Type B pancreatic cell (in vitro differentiated cells): Measurements from ENCODE around the gene VIPR2. TPM values are rescaled to one million over a fixed set of nuclear protein-coding genes. Genes with fewer than 3 reads are reported as not detected.
"Not testable (repeated sequence)": the region's sequence is repeated elsewhere in the genome, so short reads cannot be mapped to it uniquely, and the experiment has no call there.

Experiments
- DNase-seq: peaks from one replicate; pipeline ENCODE4 v3.0.0; 2021; ENCODE audit warnings: mixed read lengths; ENCODE audit not compliant: unreplicated experiment; ENCODE audit errors: extremely low spot score
- H3K27ac Mint-ChIP-seq: 2 replicates; pipeline ENCODE4 v1.8.0; 2021; ENCODE audit warnings: mild to moderate bottlenecking, mixed read lengths
- H3K27me3 Mint-ChIP-seq: 2 replicates; pipeline ENCODE4 v1.8.0; 2021; ENCODE audit warnings: mixed read lengths
- H3K36me3 Mint-ChIP-seq: 2 replicates; pipeline ENCODE4 v1.8.0; 2021; ENCODE audit warnings: mixed read lengths
- H3K4me1 Mint-ChIP-seq: one replicate; pipeline ENCODE4 v1.8.0; 2021; ENCODE audit warnings: mixed read lengths; ENCODE audit not compliant: unreplicated experiment
- H3K4me3 Mint-ChIP-seq: 2 replicates; pipeline ENCODE4 v1.8.0; 2021; ENCODE audit warnings: mild to moderate bottlenecking, mixed read lengths
- H3K9me3 Mint-ChIP-seq: 2 replicates; pipeline ENCODE4 v1.8.0; 2021; ENCODE audit warnings: mixed read lengths
- total RNA-seq: library from RNA; stranded (reverse); gene quantifications from 2 replicates; pipeline ENCODE4 v1.2.1, GENCODE V29; 2021; ENCODE audit warnings: low replicate concordance
- TF ChIP-seq, protein P1 (sequence below): fragments of 200-600 bp; sonication (generic); conservative IDR thresholded peaks from 2 replicates; pipeline ENCODE4 v1.5.0; 2021; ENCODE audit warnings: antibody characterized with exemption, mild to moderate bottlenecking

VIPR2 gene
- total RNA-seq, 1 donor from 2014 or later: 0.31 TPM

- H3K36me3 Mint-ChIP-seq: no peaks in the 10 kb centered on the region
- no peak for DNase-seq
- TF ChIP-seq, protein P1, sequence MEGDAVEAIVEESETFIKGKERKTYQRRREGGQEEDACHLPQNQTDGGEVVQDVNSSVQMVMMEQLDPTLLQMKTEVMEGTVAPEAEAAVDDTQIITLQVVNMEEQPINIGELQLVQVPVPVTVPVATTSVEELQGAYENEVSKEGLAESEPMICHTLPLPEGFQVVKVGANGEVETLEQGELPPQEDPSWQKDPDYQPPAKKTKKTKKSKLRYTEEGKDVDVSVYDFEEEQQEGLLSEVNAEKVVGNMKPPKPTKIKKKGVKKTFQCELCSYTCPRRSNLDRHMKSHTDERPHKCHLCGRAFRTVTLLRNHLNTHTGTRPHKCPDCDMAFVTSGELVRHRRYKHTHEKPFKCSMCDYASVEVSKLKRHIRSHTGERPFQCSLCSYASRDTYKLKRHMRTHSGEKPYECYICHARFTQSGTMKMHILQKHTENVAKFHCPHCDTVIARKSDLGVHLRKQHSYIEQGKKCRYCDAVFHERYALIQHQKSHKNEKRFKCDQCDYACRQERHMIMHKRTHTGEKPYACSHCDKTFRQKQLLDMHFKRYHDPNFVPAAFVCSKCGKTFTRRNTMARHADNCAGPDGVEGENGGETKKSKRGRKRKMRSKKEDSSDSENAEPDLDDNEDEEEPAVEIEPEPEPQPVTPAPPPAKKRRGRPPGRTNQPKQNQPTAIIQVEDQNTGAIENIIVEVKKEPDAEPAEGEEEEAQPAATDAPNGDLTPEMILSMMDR: no peak
- H3K9me3 Mint-ChIP-seq: no peaks in the 10 kb centered on the region
- no peak overlapping the region for H3K27ac Mint-ChIP-seq
- H3K4me1 Mint-ChIP-seq: peaks cover 9% of the 10 kb centered on the region
- H3K27me3 Mint-ChIP-seq: peaks cover 5% of the 10 kb centered on the region
- H3K4me3 Mint-ChIP-seq: no peak overlapping the region
These were observed 134.7 kb downstream of the VIPR2 start for GRCh38 chr7:159009951-159010350.

GRCh38 chr7:159008417-159008816 is 136.2 kb downstream of the VIPR2 start:
- no peak overlapping the region for H3K27ac Mint-ChIP-seq
- TF ChIP-seq, protein P1: no peak
- no peaks in the 10 kb centered on the region for H3K36me3 Mint-ChIP-seq
- no peaks in the 10 kb centered on the region for H3K9me3 Mint-ChIP-seq
- H3K27me3 Mint-ChIP-seq: peaks cover 5% of the 10 kb centered on the region
- no peak overlapping the region for H3K4me3 Mint-ChIP-seq
- DNase-seq: no peak
- H3K4me1 Mint-ChIP-seq: peaks cover 8% of the 10 kb centered on the region

GRCh38 chr7:159007996-159008389 is 136.7 kb downstream of the VIPR2 start:
- peaks cover 5% of the 10 kb centered on the region for H3K27me3 Mint-ChIP-seq
- TF ChIP-seq, protein P1: no peak
- peaks cover 8% of the 10 kb centered on the region for H3K4me1 Mint-ChIP-seq
- no peak overlapping the region for H3K4me3 Mint-ChIP-seq
- H3K27ac Mint-ChIP-seq: no peak overlapping the region
- no peaks in the 10 kb centered on the region for H3K9me3 Mint-ChIP-seq
- no peak for DNase-seq
- H3K36me3 Mint-ChIP-seq: no peaks in the 10 kb centered on the region

- H3K27ac Mint-ChIP-seq: no peak overlapping the region
- TF ChIP-seq, protein P1: no peak
- H3K4me3 Mint-ChIP-seq: no peak overlapping the region
- peaks cover 5% of the 10 kb centered on the region for H3K27me3 Mint-ChIP-seq
- H3K4me1 Mint-ChIP-seq: peaks cover 8% of the 10 kb centered on the region
- no peaks in the 10 kb centered on the region for H3K36me3 Mint-ChIP-seq
- H3K9me3 Mint-ChIP-seq: no peaks in the 10 kb centered on the region
- no peak for DNase-seq
These were observed 137.2 kb downstream of the VIPR2 start for GRCh38 chr7:159007364-159007995.

DNA sequence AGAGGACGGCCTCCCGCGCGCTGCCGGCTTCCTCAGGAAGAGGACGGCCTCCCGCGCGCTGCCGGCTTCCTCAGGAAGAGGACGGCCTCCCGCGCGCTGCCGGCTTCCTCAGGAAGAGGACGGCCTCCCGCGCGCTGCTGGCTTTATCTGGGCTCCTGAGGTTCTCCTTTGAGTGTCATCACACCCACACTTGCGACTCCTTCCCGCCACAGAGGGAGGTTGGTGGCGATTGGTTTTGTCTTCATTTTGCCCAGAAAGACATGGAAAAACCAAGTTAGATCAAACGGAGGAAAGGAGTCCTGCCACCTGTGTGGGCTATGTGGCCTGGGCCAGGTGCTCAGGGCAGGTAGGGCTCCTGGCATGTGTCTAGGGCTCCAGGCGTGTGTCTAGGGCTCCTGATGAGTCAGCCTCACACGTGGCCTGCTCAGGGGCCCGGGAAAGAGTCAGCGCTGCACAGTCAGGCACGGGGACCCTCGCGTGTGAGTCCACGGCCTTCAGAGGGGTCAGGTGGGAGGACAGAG is 138.0 kb downstream of the VIPR2 start:
- TF ChIP-seq, protein P1: no peak
- peaks cover 8% of the 10 kb centered on the region for H3K4me1 Mint-ChIP-seq
- H3K36me3 Mint-ChIP-seq: no peaks in the 10 kb centered on the region

GRCh38 chr7:159006022-159006609 is 138.6 kb downstream of the VIPR2 start:
- H3K27me3 Mint-ChIP-seq, H3K4me1 Mint-ChIP-seq, H3K36me3 Mint-ChIP-seq: not testable (repeated sequence)

More for the DNA sequence above, 138.0 kb downstream of the VIPR2 start:
- no peaks in the 10 kb centered on the region for H3K9me3 Mint-ChIP-seq
- DNase-seq: no peak
- no peak overlapping the region for H3K4me3 Mint-ChIP-seq
- peaks cover 5% of the 10 kb centered on the region for H3K27me3 Mint-ChIP-seq
- H3K27ac Mint-ChIP-seq: no peak overlapping the region

More at GRCh38 chr7:159006022-159006609, 138.6 kb downstream of the VIPR2 start:
- not testable (repeated sequence) for DNase-seq, H3K27ac Mint-ChIP-seq, H3K4me3 Mint-ChIP-seq, H3K9me3 Mint-ChIP-seq
